ENCODE results near the gene DIO1. TPM values are rescaled to one million over a fixed set of nuclear protein-coding genes. Genes with fewer than 3 reads are reported as not detected.

DIO1 gene
- total and polyA plus RNA-seq, 2 of the 8 experiments (the other 6 are each of a cell fraction or from before 2014, with no cell fraction given), result 0.14 TPM; not detected in 1

GRCh38 chr1:53948291-53948690, 54.3 kb downstream of the DIO1 start:
- no peak overlapping the region for H2BK15ac ChIP-seq (ENCODE audit: low read length)

More at GRCh38 chr1:53948291-53948690, 54.3 kb downstream of the DIO1 start:
- H3K56ac ChIP-seq (replicated peaks; ENCODE audit: insufficient read length, low read depth, low read length), result no peak overlapping the region
- no peak overlapping the region for H3K23ac ChIP-seq (ENCODE audit: insufficient read length)
- H3K23me2 ChIP-seq (ENCODE audit: low read depth, low read length), result peaks cover 14% of the 10 kb centered on the region
- H4K20me1 ChIP-seq (replicated peaks in 1 of 2; ENCODE audit: control insufficient read depth in 1 of 2, insufficient read depth in 2 of 2, low read length in 2 of 2), result peaks cover 7 to 11% of the 10 kb centered on the region in 2 experiments
- no peak overlapping the region for H3K4me3 ChIP-seq (ENCODE audit: extremely low read depth in 1 of 4, insufficient read depth in 2 of 4, low read depth in 3 of 4, low read length in 4 of 4)
- H3K18ac ChIP-seq (ENCODE audit: extremely low read depth, low read length), result no peak overlapping the region
- H3K14ac ChIP-seq (ENCODE audit: insufficient read length), result no peak overlapping the region
- H2BK20ac ChIP-seq (ENCODE audit: low read length), result no peak overlapping the region
- 91% methylated on average over 5 of the region's 5 CpGs; no CpG with 5 or more reads in 1 of the 2 experiments for WGBS, 2 experiments (ENCODE audit: extremely low coverage in 1 of 2, insufficient coverage in 1 of 2, insufficient read length in 1 of 2, insufficient replicate concordance in 2 of 2, low coverage in 1 of 2, low lambda C conversion rate in 2 of 2, missing lambda C conversion rate in 1 of 2)
- no peaks in the 10 kb centered on the region for H3K27me3 ChIP-seq (replicated peaks in 1 of 4; ENCODE audit: control insufficient read depth in 3 of 4, extremely low read depth in 1 of 4, insufficient read depth in 3 of 4, low read length in 3 of 4)
- POLR2A ChIA-PET (ENCODE audit: partially characterized antibody), result interaction anchor here (0.6 to 2.2 kb wide), 5 partner anchors 8 to 128 kb away, joined by 3 to 7 read pairs (median 5); no protein-coding TSS in a partner anchor
- H3K79me1 ChIP-seq (ENCODE audit: low read depth, low read length), result peaks cover 16% of the 10 kb centered on the region
- H3K4me1 ChIP-seq (replicated peaks in 1 of 4; ENCODE audit: control insufficient read depth in 3 of 4, insufficient read depth in 4 of 4, low read length in 3 of 4), result peaks cover 4 to 18% (median 13%) of the 10 kb centered on the region in 4 experiments
- TF ChIP-seq EZH2 (IDR thresholded peaks at IDR 0.05; ENCODE audit: low read depth, low read length, severe bottlenecking) (no peak), KDM4A (IDR thresholded peaks at IDR 0.05; ENCODE audit: low read depth, low read length, severe bottlenecking) (no peak), RAD21 (IDR thresholded peaks at IDR 0.05 in 1 of 2, conservative IDR thresholded peaks at IDR 0.05 in 1 of 2; ENCODE audit: low read depth in 2 of 2, low read length in 2 of 2) (no peak), HDAC6 (IDR thresholded peaks at IDR 0.05; ENCODE audit: low read depth, low read length) (no peak), CTBP2 (IDR thresholded peaks at IDR 0.05; ENCODE audit: borderline replicate concordance, insufficient read depth, insufficient read length, low read length) (no peak), EP300 (IDR thresholded peaks at IDR 0.05; ENCODE audit: borderline replicate concordance in 1 of 2, low read depth in 2 of 2, low read length in 2 of 2) (no peak), MAX (IDR thresholded peaks at IDR 0.05) (no peak), SP2 (IDR thresholded peaks at IDR 0.05; ENCODE audit: low read length) (no peak)
- H3K27ac ChIP-seq (ENCODE audit: low read depth, low read length), result no peak overlapping the region
- no peak overlapping the region for H2AFZ ChIP-seq (ENCODE audit: low read length)
- no peak overlapping the region for H4K8ac ChIP-seq (ENCODE audit: extremely low read depth, insufficient read depth, low read length)
- no peak overlapping the region for H2BK12ac ChIP-seq (ENCODE audit: low read depth, low read length)
- CTCF ChIA-PET (ENCODE audit: partially characterized antibody), result interaction anchor here (0.7 to 7.6 kb wide), 17 partner anchors 11 to 87 kb away, joined by 3 to 123 read pairs (median 7); partner anchors contain the start of genes DIO1, LDLRAD1 and YIPF1
- H4K5ac ChIP-seq (ENCODE audit: insufficient read length, low read depth, low read length), result no peak overlapping the region
- H4K91ac ChIP-seq (replicated peaks; ENCODE audit: insufficient read length, low read length), result no peak overlapping the region
- FAIRE-seq (no peak), DNase-seq (ENCODE audit: low read depth in 1 of 2, low spot score in 2 of 2) (no peak)
- peaks cover 0 to 14% (median 8%) of the 10 kb centered on the region in 4 experiments; a peak in 7 of 8 replicates for H3K36me3 ChIP-seq (ENCODE audit: control insufficient read depth in 2 of 4, insufficient read depth in 4 of 4, low read length in 3 of 4)
- H3K4ac ChIP-seq (replicated peaks; ENCODE audit: insufficient read length, low read depth, low read length), result no peak overlapping the region
- no peak overlapping the region for H2BK120ac ChIP-seq (replicated peaks; ENCODE audit: low read depth, low read length)
- peaks cover 3 to 46% of the 10 kb centered on the region in 2 experiments; a peak in 3 of 4 replicates for H3K79me2 ChIP-seq (ENCODE audit: control insufficient read depth in 1 of 2, insufficient read depth in 2 of 2, low read length in 2 of 2)
- H3K4me2 ChIP-seq (ENCODE audit: insufficient read depth in 1 of 2, low read depth in 2 of 2, low read length in 2 of 2), result no peak overlapping the region; a peak in 1 of 4 replicates
- no peak overlapping the region for H2BK5ac ChIP-seq (ENCODE audit: low read depth, low read length)
- no peaks in the 10 kb centered on the region for H3K9me3 ChIP-seq (ENCODE audit: insufficient read depth in 2 of 2, low read depth in 1 of 2, low read length in 1 of 2)
- no peak overlapping the region for H3K9ac ChIP-seq (replicated peaks in 1 of 4; ENCODE audit: extremely low read depth in 1 of 4, low read depth in 3 of 4, low read length in 3 of 4)
- no peak overlapping the region for H2AK5ac ChIP-seq (ENCODE audit: low read depth, low read length)

All from H1 (cell line).